ENCODE measurements around the gene OLFML1. TPM values are rescaled to one million over a fixed set of nuclear protein-coding genes. Genes with fewer than 3 reads are reported as not detected.
A peak's percentile ranks its signal among the peaks of the same experiment; 100 is the strongest.

Gene OLFML1
- total and polyA plus RNA-seq, 9 donors = 16.3 to 114 (median 38.8) TPM

GRCh38 chr11:7473717-7474116 lies 11.6 kb upstream of the OLFML1 start:
- TF ChIP-seq POLR2A (IDR thresholded peaks at IDR 0.05) (no peak), CTCF (IDR thresholded peaks at IDR 0.05) (no peak), EP300 (IDR thresholded peaks at IDR 0.05) (no peak)
- H3K27me3 ChIP-seq = no peaks in the 10 kb centered on the region
- H3K9me3 ChIP-seq = no peaks in the 10 kb centered on the region
- H3K4me1 ChIP-seq (ENCODE audit: insufficient read depth) = no peaks in the 10 kb centered on the region
- intact Hi-C loops (cut with DNase I) = no loop called here
- no peak overlapping the region for H3K4me3 ChIP-seq
- no peak overlapping the region for H3K27ac ChIP-seq
- no peaks in the 10 kb centered on the region for H3K36me3 ChIP-seq
- no peak for DNase-seq
- WGBS, 3 donors = 0 to 100% (median 54%) methylated on average over 1 of the region's 1 CpG

GRCh38 chr11:7480113-7480512 lies 5.2 kb upstream of the OLFML1 start:
- Histone ChIP-seq H3K27ac (no peak overlapping the region), H3K27me3 (no peaks in the 10 kb centered on the region), H3K4me1 (ENCODE audit: insufficient read depth) (peaks cover 4% of the 10 kb centered on the region), H3K9me3 (no peaks in the 10 kb centered on the region), H3K4me3 (no peak overlapping the region), H3K36me3 (no peaks in the 10 kb centered on the region)
- TF ChIP-seq CTCF (IDR thresholded peaks at IDR 0.05) = no peak
- TF ChIP-seq EP300 (IDR thresholded peaks at IDR 0.05) = no peak
- TF ChIP-seq POLR2A (IDR thresholded peaks at IDR 0.05) = no peak
- intact Hi-C loops (cut with DNase I) = no loop called here
- WGBS, 3 donors = 48 to 52% (median 49%) methylated on average over 2 of the region's 2 CpGs
- DNase-seq = peak in 1 of 5 donors; percentile 26

- Histone ChIP-seq H3K9me3 (no peaks in the 10 kb centered on the region), H3K4me3 (no peak overlapping the region), H3K36me3 (no peaks in the 10 kb centered on the region), H3K27me3 (no peaks in the 10 kb centered on the region), H3K4me1 (ENCODE audit: insufficient read depth) (peaks cover 6% of the 10 kb centered on the region), H3K27ac (peak overlapping the region in 1 of 2 donors; percentile 70)
- no peak for DNase-seq
- WGBS, 3 donors = 25 to 57% (median 49%) methylated on average over 3 of the region's 3 CpGs
- intact Hi-C loops (cut with DNase I) = no loop called here
- TF ChIP-seq POLR2A (IDR thresholded peaks at IDR 0.05) = no peak
- TF ChIP-seq EP300 (IDR thresholded peaks at IDR 0.05) = no peak
- no peak for TF ChIP-seq CTCF (IDR thresholded peaks at IDR 0.05)
Observed at GRCh38 chr11:7484131-7484530, 1.2 kb upstream of the OLFML1 start.

DNA sequence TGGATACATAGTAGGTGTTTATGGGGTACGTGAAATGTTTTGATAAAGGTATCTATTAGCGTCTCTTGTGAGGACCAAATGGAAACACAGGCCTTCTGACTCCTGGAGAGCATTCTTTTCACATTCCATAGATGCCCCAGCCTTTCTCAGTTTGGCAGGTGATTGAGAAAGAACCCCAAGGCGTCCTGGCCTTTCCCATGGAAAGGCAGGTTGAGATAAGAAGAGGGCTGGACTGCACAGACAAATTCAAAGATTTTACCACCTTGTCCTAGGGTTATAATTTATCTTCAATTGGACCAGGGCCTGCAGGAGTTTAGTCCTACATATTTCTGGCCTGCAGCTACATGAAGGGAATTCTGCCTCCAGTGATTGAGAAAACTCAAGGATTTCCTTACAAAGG lies 661 bp upstream of the OLFML1 start:
- DNase-seq = no peak
- WGBS, 3 donors = 27 to 49% (median 38%) methylated on average over 3 of the region's 3 CpGs
- H3K36me3 ChIP-seq = no peaks in the 10 kb centered on the region
- TF ChIP-seq CTCF (IDR thresholded peaks at IDR 0.05) (no peak), POLR2A (IDR thresholded peaks at IDR 0.05) (no peak), EP300 (IDR thresholded peaks at IDR 0.05) (no peak)
- no peaks in the 10 kb centered on the region for H3K9me3 ChIP-seq
- intact Hi-C loops (cut with DNase I) = no loop called here
- H3K4me1 ChIP-seq (ENCODE audit: insufficient read depth) = peaks cover 6% of the 10 kb centered on the region
- peak overlapping the region; percentile 59 to 70 for H3K27ac ChIP-seq
- H3K4me3 ChIP-seq = no peak overlapping the region
- no peaks in the 10 kb centered on the region for H3K27me3 ChIP-seq
